SK-N-SH treated with all-trans-retinoic acid at 6 μM for 48 hours (cell line): ENCODE measurements around the gene SGK1.

Source experiments
- ATAC-seq: fragments of 200-7000 bp; cut with Tn5 transposase; 3 replicates; pipeline ENCODE4 v1.9.1; 2020; ENCODE audit warnings: mild to moderate bottlenecking, moderate library complexity
- ARNTL ChIP-seq: fragments of 450-650 bp; formaldehyde crosslinking; IDR thresholded peaks from 2 replicates; pipeline ENCODE4 v1.5.0; 2020; ENCODE audit warnings: low read depth, mild to moderate bottlenecking, moderate library complexity, borderline replicate concordance
- BACH2 ChIP-seq: fragments of 250-450 bp; sonication (Bioruptor Pico); IDR thresholded peaks from 2 replicates; pipeline ENCODE4 v1.9.0; 2021; ENCODE audit warnings: mild to moderate bottlenecking, borderline replicate concordance
- CREB5 ChIP-seq: fragments of 250-450 bp; sonication (Bioruptor Pico); IDR thresholded peaks from 2 replicates; pipeline ENCODE4 v1.5.1; 2020; ENCODE audit warnings: low read depth, mild to moderate bottlenecking, moderate library complexity
- CSDC2 ChIP-seq: fragments of 250-450 bp; sonication (Bioruptor Pico); IDR thresholded peaks from 2 replicates; pipeline ENCODE4 v1.5.0; 2020; ENCODE audit warnings: mild to moderate bottlenecking, moderate library complexity
- CSRNP3 ChIP-seq: fragments of 250-450 bp; sonication (Bioruptor Pico); IDR thresholded peaks from 2 replicates; pipeline ENCODE4 v1.5.1; 2021; ENCODE audit warnings: mild to moderate bottlenecking, moderate library complexity
- ESRRG ChIP-seq: fragments of 250-450 bp; sonication (Bioruptor Pico); IDR thresholded peaks from 2 replicates; pipeline ENCODE4 v1.6.1; 2021; ENCODE audit warnings: mild to moderate bottlenecking
- GLIS3 ChIP-seq: fragments of 250-450 bp; sonication (Bioruptor Pico); IDR thresholded peaks from 2 replicates; pipeline ENCODE4 v1.5.0; 2020; ENCODE audit warnings: mild to moderate bottlenecking, moderate library complexity
- ISL1 ChIP-seq: fragments of 250-450 bp; sonication (Bioruptor Pico); IDR thresholded peaks from 2 replicates; pipeline ENCODE4 v2.1.2; 2022; ENCODE audit warnings: mild to moderate bottlenecking, moderate library complexity
- PATZ1 ChIP-seq: fragments of 250-450 bp; sonication (Bioruptor Pico); IDR thresholded peaks from 2 replicates; pipeline ENCODE4 v1.8.0; 2020; ENCODE audit warnings: mild to moderate bottlenecking, moderate library complexity, borderline replicate concordance
- POU6F1 ChIP-seq: fragments of 250-450 bp; sonication (Bioruptor Pico); IDR thresholded peaks from 2 replicates; pipeline ENCODE4 v1.8.0; 2021; ENCODE audit warnings: low read depth, mild to moderate bottlenecking, moderate library complexity, borderline replicate concordance
- RARB ChIP-seq: fragments of 250-450 bp; sonication (Bioruptor Pico); IDR thresholded peaks from 2 replicates; pipeline ENCODE4 v1.8.0; 2021; ENCODE audit warnings: mild to moderate bottlenecking, moderate library complexity
- TCF4 ChIP-seq: fragments of 250-450 bp; sonication (Bioruptor Pico); IDR thresholded peaks from 2 replicates; pipeline ENCODE4 v1.8.0; 2021; ENCODE audit warnings: mild to moderate bottlenecking, moderate library complexity, borderline replicate concordance
- TOX ChIP-seq: fragments of 250-450 bp; sonication (Bioruptor Pico); IDR thresholded peaks from 2 replicates; pipeline ENCODE4 v1.8.0; 2021; ENCODE audit warnings: mild to moderate bottlenecking, moderate library complexity, borderline replicate concordance
- TSHZ2 ChIP-seq: fragments of 250-450 bp; sonication (Bioruptor Pico); IDR thresholded peaks from 2 replicates; pipeline ENCODE4 v1.5.0; 2020; ENCODE audit warnings: mild to moderate bottlenecking, moderate library complexity
- ZC3H10 ChIP-seq: fragments of 250-450 bp; sonication (Bioruptor Pico); IDR thresholded peaks from 2 replicates; pipeline ENCODE4 v1.5.1; 2021; ENCODE audit warnings: mild to moderate bottlenecking, moderate library complexity
- ZFP3 ChIP-seq: fragments of 250-450 bp; sonication (Bioruptor Pico); IDR thresholded peaks from 2 replicates; pipeline ENCODE4 v1.5.0; 2020; ENCODE audit warnings: mild to moderate bottlenecking, moderate library complexity
- ZFP30 ChIP-seq: fragments of 450-650 bp; formaldehyde crosslinking; IDR thresholded peaks from 2 replicates; pipeline ENCODE4 v1.5.0; 2022; ENCODE audit warnings: mild to moderate bottlenecking, moderate library complexity
- ZNF565 ChIP-seq: fragments of 450-650 bp; formaldehyde crosslinking; conservative IDR thresholded peaks from 2 replicates; pipeline ENCODE4 v1.5.0; 2020; ENCODE audit warnings: low read depth, mild to moderate bottlenecking, moderate library complexity
- ZNF70 ChIP-seq: fragments of 450-650 bp; formaldehyde crosslinking; IDR thresholded peaks from 2 replicates; pipeline ENCODE4 v1.5.0; 2020; ENCODE audit warnings: mild to moderate bottlenecking, moderate library complexity
- ZNF8 ChIP-seq: fragments of 450-650 bp; formaldehyde crosslinking; IDR thresholded peaks from 2 replicates; pipeline ENCODE4 v1.5.0; 2020; ENCODE audit warnings: mild to moderate bottlenecking, moderate library complexity

SGK1 gene

GRCh38 chr6:134217798-134218140 is 100.1 kb downstream of the SGK1 start:
- TF ChIP-seq ZNF565 (CRISPR knock-in tag), result no peak
- TF ChIP-seq ZFP3 (CRISPR knock-in tag), result no peak
- TF ChIP-seq GLIS3 (CRISPR knock-in tag), result no peak
- no peak for TF ChIP-seq BACH2 (CRISPR knock-in tag)
- TF ChIP-seq TOX, result no peak
- no peak for TF ChIP-seq TSHZ2 (CRISPR knock-in tag)
- no peak for TF ChIP-seq ESRRG (CRISPR knock-in tag)
- no peak for TF ChIP-seq ZNF8 (CRISPR knock-in tag)
- no peak for ATAC-seq

- no peak for ATAC-seq
- TF ChIP-seq CREB5, result no peak
- TF ChIP-seq ZNF70 (CRISPR knock-in tag), result no peak
- no peak for TF ChIP-seq ZC3H10 (CRISPR knock-in tag)
- no peak for TF ChIP-seq ZFP30 (CRISPR knock-in tag)
- no peak for TF ChIP-seq ZNF565 (CRISPR knock-in tag)
- no peak for TF ChIP-seq ISL1 (CRISPR knock-in tag)
- TF ChIP-seq TSHZ2 (CRISPR knock-in tag), result no peak
- no peak for TF ChIP-seq CSRNP3 (CRISPR knock-in tag)
- TF ChIP-seq ZFP3 (CRISPR knock-in tag), result no peak
- no peak for TF ChIP-seq RARB (CRISPR knock-in tag)
- no peak for TF ChIP-seq ESRRG (CRISPR knock-in tag)
- TF ChIP-seq, all 23 proteins: peak for 0
These were observed 100.7 kb downstream of the SGK1 start for GRCh38 chr6:134217105-134217797.

GRCh38 chr6:134216301-134217010 is 101.5 kb downstream of the SGK1 start:
- no peak for ATAC-seq
- TF ChIP-seq GLIS3 (CRISPR knock-in tag) (no peak), CSDC2 (CRISPR knock-in tag) (no peak), ARNTL (CRISPR knock-in tag) (no peak), ZFP3 (CRISPR knock-in tag) (no peak), ZC3H10 (CRISPR knock-in tag) (no peak), TOX (no peak), TCF4 (no peak), RARB (CRISPR knock-in tag) (no peak), CSRNP3 (CRISPR knock-in tag) (no peak), ZFP30 (CRISPR knock-in tag) (no peak), POU6F1 (CRISPR knock-in tag) (no peak), PATZ1 (CRISPR knock-in tag) (no peak), BACH2 (CRISPR knock-in tag) (no peak), CREB5 (no peak)
